Activated CD4-positive, alpha-beta T cell treated with anti-CD3 and anti-CD28 coated beads, Interleukin-2, amount 10 ng/mL, durations not matched to agents 24 days and 14 days (primary cell): ENCODE results near the gene IL16. TPM values are rescaled to one million over a fixed set of nuclear protein-coding genes. Genes with fewer than 3 reads are reported as not detected.
A peak's percentile ranks its signal among the peaks of the same experiment; 100 is the strongest.

Experiments
- DNase-seq: peaks from one replicate; pipeline ENCODE4 v3.0.0; 2022
- H3K27ac Mint-ChIP-seq: one replicate; pipeline ENCODE4 v1.8.0; 2022; ENCODE audit warnings: mild to moderate bottlenecking, mixed read lengths
- H3K27me3 Mint-ChIP-seq: one replicate; pipeline ENCODE4 v1.8.0; 2022; ENCODE audit warnings: mixed read lengths
- H3K36me3 Mint-ChIP-seq: one replicate; pipeline ENCODE4 v1.8.0; 2022; ENCODE audit warnings: low read depth, mild to moderate bottlenecking, mixed read lengths
- H3K4me1 Mint-ChIP-seq: one replicate; pipeline ENCODE4 v1.8.0; 2021; ENCODE audit warnings: mixed read lengths
- H3K4me3 Mint-ChIP-seq: one replicate; pipeline ENCODE4 v1.8.0; 2022; ENCODE audit warnings: mild to moderate bottlenecking, moderate library complexity, mixed read lengths
- H3K9me3 Mint-ChIP-seq: one replicate; pipeline ENCODE4 v1.8.0; 2021; ENCODE audit warnings: mixed read lengths
- intact Hi-C: fragments of 100-400 bp; cut with micrococcal nuclease; formaldehyde crosslinking; loops from one replicate; pipeline ENCODE4 v1.15.1; 2023
- total RNA-seq: library from RNA; stranded (reverse); gene quantifications from 2 replicates; pipeline ENCODE4 v1.2.3, GENCODE V29; 2022

The IL16 gene
- total RNA-seq, 1 donor from 2014 or later: 93.2 TPM

DNA sequence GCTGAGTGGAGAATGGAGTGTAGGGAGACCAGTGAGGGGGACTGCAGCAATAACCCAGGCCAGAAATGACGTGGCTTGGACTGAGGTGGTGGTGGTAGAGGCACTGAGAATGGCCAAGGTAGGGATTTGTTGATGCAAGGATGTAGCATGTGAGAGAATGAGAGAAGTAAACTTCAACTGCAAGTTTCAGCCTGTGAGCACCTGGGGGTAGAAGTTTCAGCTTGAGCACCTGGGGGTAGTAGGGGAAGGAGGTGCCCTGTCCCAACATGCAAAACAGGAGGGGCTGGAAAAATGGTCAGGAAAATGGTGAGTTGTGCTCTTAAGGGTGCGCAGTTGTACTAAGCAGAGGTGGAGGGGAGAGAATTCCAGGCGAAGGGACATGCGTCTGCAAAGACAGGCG lies 31.0 kb downstream of the IL16 start:
- Mint-ChIP-seq H3K4me3 (no peak overlapping the region), H3K27ac (no peak overlapping the region), H3K4me1 (peaks cover 2% of the 10 kb centered on the region), H3K27me3 (peaks cover 4% of the 10 kb centered on the region), H3K9me3 (no peaks in the 10 kb centered on the region), H3K36me3 (no peaks in the 10 kb centered on the region)
- no peak for DNase-seq
- intact Hi-C loops: no loop called here

DNA sequence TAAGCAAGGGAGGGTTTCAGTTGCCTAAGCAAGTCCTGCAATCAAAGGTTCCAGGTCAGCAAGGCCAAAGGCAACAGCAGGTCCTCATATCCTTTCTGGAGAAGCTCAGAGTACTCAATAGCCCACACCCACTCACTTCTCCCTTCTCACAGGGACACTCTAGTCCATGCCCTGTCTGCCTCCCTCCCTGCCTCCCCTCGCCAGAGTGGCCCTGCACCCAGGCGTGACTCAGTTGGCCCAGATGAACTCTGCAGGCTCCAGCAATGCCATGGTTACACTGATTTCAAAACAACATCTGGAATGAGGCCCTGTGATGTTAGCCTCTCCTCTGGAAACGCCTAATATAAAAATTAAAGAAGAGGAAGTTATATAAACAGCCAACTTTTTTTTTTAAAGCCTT lies 32.9 kb downstream of the IL16 start:
- no peak for DNase-seq
- no peak overlapping the region for H3K27ac Mint-ChIP-seq
- H3K27me3 Mint-ChIP-seq: peaks cover 2% of the 10 kb centered on the region
- intact Hi-C loops: no loop called here
- H3K4me1 Mint-ChIP-seq: no peaks in the 10 kb centered on the region
- H3K9me3 Mint-ChIP-seq: no peaks in the 10 kb centered on the region
- H3K36me3 Mint-ChIP-seq: no peaks in the 10 kb centered on the region
- no peak overlapping the region for H3K4me3 Mint-ChIP-seq

- H3K4me1 Mint-ChIP-seq: no peaks in the 10 kb centered on the region
- no peaks in the 10 kb centered on the region for H3K9me3 Mint-ChIP-seq
- no peaks in the 10 kb centered on the region for H3K36me3 Mint-ChIP-seq
- no peak overlapping the region for H3K4me3 Mint-ChIP-seq
- H3K27ac Mint-ChIP-seq: no peak overlapping the region
- H3K27me3 Mint-ChIP-seq: peaks cover 2% of the 10 kb centered on the region
- intact Hi-C loops: no loop called here
- no peak for DNase-seq
These were observed 38.8 kb downstream of the IL16 start for GRCh38 chr15:81235276-81236123.

DNA sequence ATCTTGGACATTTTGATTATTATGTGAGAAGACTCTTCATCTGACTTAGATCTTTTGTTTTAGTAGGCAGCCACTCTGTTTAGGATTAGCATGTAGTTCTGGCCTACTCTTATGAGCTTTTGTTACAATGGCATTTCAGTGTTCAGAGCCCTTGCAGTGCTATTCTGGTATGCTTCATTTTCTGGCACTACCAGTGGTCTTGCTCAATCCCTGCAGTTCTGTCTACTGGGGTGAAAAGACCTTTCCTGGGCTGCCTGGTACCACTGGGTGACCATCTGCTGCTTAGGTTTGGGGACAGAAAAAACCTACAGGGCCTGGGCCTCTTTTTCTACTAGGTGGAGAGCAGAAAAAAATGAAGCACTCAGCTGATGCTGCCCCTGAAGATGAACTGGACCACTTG lies 42.5 kb downstream of the IL16 start:
- intact Hi-C loops: no loop called here
- no peak for DNase-seq
- Mint-ChIP-seq H3K36me3 (no peaks in the 10 kb centered on the region), H3K4me1 (no peaks in the 10 kb centered on the region), H3K27ac (no peak overlapping the region), H3K4me3 (no peak overlapping the region), H3K9me3 (peaks cover 9% of the 10 kb centered on the region), H3K27me3 (peaks cover 4% of the 10 kb centered on the region)

GRCh38 chr15:81242778-81243177 lies 46.1 kb downstream of the IL16 start:
- Mint-ChIP-seq H3K9me3 (peaks cover 10% of the 10 kb centered on the region), H3K27me3 (peaks cover 23% of the 10 kb centered on the region), H3K4me3 (no peak overlapping the region), H3K4me1 (no peaks in the 10 kb centered on the region), H3K36me3 (no peaks in the 10 kb centered on the region), H3K27ac (no peak overlapping the region)
- DNase-seq: no peak
- intact Hi-C loops: no loop called here

GRCh38 chr15:81244306-81244705 lies 47.6 kb downstream of the IL16 start:
- no peak overlapping the region for H3K27ac Mint-ChIP-seq
- H3K27me3 Mint-ChIP-seq: peaks cover 25% of the 10 kb centered on the region

DNA sequence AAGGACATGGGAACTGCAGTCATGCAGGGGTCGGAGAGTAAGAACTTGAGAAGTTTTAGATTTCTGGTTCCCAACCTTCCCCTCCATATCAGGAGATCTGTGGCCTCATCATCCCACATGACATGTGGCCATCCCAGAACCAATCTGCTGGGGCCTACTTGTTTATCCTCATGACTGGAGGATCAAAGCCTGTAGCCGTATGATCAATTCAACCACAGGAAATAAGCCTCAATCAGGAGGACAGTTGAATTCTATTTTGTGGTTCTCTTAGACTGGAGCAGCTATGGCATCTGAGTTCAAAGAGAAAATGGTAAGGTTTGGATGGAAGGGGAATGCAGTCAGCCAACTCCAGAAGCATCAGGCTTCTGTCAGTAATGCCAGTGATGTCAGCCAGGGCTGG lies 57.2 kb downstream of the IL16 start:
- no peak overlapping the region for H3K4me3 Mint-ChIP-seq
- H3K27me3 Mint-ChIP-seq: peaks cover 23% of the 10 kb centered on the region
- DNase-seq: no peak
- no peak overlapping the region for H3K27ac Mint-ChIP-seq
- H3K4me1 Mint-ChIP-seq: peaks cover 2% of the 10 kb centered on the region
- no peaks in the 10 kb centered on the region for H3K36me3 Mint-ChIP-seq
- H3K9me3 Mint-ChIP-seq: peaks cover 5% of the 10 kb centered on the region
- intact Hi-C loops: no loop called here

More at GRCh38 chr15:81244306-81244705, 47.6 kb downstream of the IL16 start:
- H3K4me1 Mint-ChIP-seq: no peaks in the 10 kb centered on the region
- peaks cover 10% of the 10 kb centered on the region for H3K9me3 Mint-ChIP-seq
- intact Hi-C loops: no loop called here
- no peaks in the 10 kb centered on the region for H3K36me3 Mint-ChIP-seq
- no peak overlapping the region for H3K4me3 Mint-ChIP-seq
- DNase-seq: no peak

DNA sequence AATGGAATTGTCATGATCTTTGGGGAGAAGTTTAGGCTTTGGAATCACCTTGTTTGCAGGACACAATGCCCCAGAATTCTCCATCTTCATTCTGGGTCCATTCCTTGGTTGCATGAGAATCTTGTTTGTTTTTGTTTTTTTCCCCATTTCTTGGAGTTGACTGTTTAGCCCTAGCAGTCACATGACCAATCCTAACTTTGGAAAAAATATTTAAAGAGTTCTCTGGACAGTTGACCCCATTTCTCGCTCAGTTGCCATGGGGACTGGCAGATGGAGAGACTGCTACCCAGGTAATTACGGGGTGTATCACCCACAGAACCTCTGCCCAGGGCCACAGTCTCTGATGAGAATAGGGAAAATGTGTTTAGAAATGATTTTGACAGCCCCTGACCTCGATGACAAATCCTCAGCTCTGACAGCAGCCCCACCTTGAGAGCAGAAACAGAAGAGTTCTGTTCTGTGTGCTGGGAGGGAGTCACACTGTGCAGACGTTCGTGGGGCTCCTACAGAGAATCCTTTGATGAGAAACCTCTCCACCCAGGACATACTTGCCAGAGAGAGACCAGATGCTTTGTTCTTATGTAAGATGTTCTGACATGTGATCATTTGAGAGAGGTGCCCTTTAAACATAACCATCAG lies 57.7 kb downstream of the IL16 start:
- peaks cover 2% of the 10 kb centered on the region for H3K4me1 Mint-ChIP-seq
- no peak for DNase-seq
- H3K27me3 Mint-ChIP-seq: peaks cover 25% of the 10 kb centered on the region
- H3K4me3 Mint-ChIP-seq: no peak overlapping the region
- no peaks in the 10 kb centered on the region for H3K36me3 Mint-ChIP-seq
- H3K27ac Mint-ChIP-seq: no peak overlapping the region
- intact Hi-C loops: no loop called here
- peaks cover 5% of the 10 kb centered on the region for H3K9me3 Mint-ChIP-seq

DNA sequence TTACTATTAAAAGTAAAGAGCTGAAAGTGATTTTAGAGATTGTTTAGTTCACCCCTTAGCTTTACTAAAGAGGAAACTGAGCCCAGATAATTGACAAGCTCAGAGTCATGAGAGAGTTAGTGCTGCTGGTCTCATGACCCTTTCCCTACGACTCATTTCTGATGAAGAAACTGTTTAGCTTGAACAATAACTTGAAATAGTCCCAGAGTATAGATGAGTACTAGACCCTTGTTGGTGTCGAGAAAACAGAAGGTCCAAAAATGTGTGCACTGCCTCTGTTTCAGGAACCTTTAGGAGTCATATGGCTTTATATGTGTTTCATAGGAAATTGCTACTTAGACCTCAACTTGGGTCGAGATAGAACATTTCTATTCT lies 58.2 kb downstream of the IL16 start:
- Mint-ChIP-seq H3K36me3 (no peaks in the 10 kb centered on the region), H3K27ac (no peak overlapping the region), H3K4me3 (no peak overlapping the region), H3K4me1 (peaks cover 2% of the 10 kb centered on the region), H3K9me3 (peaks cover 5% of the 10 kb centered on the region), H3K27me3 (peaks cover 26% of the 10 kb centered on the region)
- no peak for DNase-seq
- intact Hi-C loops: no loop called here

DNA sequence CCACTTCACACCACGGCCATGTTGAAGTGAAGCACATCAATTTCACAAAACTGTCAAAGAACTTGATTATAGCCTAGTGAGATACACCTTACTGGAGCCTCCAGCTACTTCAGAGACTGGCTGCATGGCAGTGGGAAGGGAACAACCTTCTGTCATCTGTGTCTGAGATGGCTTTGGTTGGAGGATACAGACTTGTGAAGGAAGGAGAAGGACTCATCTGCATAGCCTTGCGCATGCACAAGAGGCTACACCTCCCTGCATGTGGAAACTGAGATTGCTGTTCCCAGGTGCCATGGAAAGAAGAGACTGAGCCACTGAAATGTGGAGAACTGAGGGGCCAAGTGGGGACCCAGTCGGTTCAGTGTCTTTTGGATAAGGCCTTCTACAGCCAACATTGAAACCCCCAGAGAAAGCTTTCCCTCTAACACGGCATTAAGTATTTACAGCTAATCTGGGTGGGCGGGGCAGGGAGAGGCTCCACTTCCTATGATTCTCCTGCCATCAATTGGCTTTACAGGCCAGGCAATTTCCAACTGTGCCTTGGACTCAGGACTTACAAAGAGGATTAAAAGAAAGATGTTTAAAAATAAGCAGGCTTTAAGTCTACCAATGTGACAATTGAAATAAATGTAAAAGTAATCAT lies 58.8 kb downstream of the IL16 start:
- no peak overlapping the region for H3K4me3 Mint-ChIP-seq
- peak; percentile 49 for DNase-seq
- H3K27ac Mint-ChIP-seq: no peak overlapping the region
- intact Hi-C loops: no loop called here
- peaks cover 5% of the 10 kb centered on the region for H3K9me3 Mint-ChIP-seq
- H3K36me3 Mint-ChIP-seq: no peaks in the 10 kb centered on the region
- peaks cover 28% of the 10 kb centered on the region for H3K27me3 Mint-ChIP-seq
- peaks cover 2% of the 10 kb centered on the region for H3K4me1 Mint-ChIP-seq

- intact Hi-C loops: no loop called here
- peaks cover 26% of the 10 kb centered on the region for H3K27me3 Mint-ChIP-seq
- H3K27ac Mint-ChIP-seq: no peak overlapping the region
- H3K36me3 Mint-ChIP-seq: no peaks in the 10 kb centered on the region
- no peak overlapping the region for H3K4me3 Mint-ChIP-seq
- no peak for DNase-seq
- peaks cover 4% of the 10 kb centered on the region for H3K9me3 Mint-ChIP-seq
- H3K4me1 Mint-ChIP-seq: peaks cover 2% of the 10 kb centered on the region
These were observed 59.3 kb downstream of the IL16 start for GRCh38 chr15:81255958-81256320.

DNA sequence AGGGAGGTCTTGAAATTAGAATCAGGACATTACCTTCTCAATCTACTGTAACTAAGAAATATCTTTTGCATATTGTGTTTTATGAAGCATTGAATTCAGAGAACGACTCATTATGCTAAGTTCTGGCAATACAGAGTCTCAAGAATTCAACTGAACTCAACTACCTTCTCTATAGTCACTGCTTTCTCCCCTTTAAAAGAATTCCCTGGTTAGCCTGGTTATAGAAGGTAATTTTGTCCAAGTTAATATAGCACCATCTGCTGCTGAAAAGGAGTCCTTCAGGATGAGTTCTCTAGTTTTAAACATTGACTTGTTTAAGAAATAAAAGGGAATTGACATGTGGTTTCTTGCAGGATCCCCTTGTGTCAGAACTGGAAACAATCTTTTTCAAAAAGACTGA lies 60.2 kb downstream of the IL16 start:
- H3K36me3 Mint-ChIP-seq: no peaks in the 10 kb centered on the region
- no peaks in the 10 kb centered on the region for H3K9me3 Mint-ChIP-seq
- H3K27me3 Mint-ChIP-seq: peaks cover 21% of the 10 kb centered on the region
- no peak for DNase-seq
- no peak overlapping the region for H3K27ac Mint-ChIP-seq
- H3K4me3 Mint-ChIP-seq: no peak overlapping the region
- peaks cover 2% of the 10 kb centered on the region for H3K4me1 Mint-ChIP-seq
- intact Hi-C loops: no loop called here

DNA sequence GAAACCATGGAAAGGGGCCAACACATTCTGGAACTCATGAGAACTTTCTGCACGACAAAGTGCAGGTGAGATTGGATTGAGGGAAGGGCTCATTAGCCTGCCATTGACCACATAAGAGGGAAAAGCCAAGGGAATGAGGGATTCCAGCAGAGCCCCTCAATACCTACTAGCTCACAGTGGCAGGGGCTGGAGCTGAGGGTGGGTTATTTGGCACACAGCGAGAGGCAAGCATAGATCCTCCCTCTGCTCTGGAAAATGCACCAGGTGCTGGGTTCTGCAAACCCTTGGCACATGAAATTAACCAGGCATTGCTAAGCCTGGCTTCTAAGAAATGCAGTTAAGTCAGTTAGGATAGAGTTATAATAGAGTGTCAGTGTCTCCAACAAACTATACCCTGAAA lies 60.8 kb downstream of the IL16 start:
- intact Hi-C loops: no loop called here
- H3K36me3 Mint-ChIP-seq: no peaks in the 10 kb centered on the region
- H3K27me3 Mint-ChIP-seq: peaks cover 19% of the 10 kb centered on the region
- no peak overlapping the region for H3K4me3 Mint-ChIP-seq
- peaks cover 2% of the 10 kb centered on the region for H3K4me1 Mint-ChIP-seq
- H3K9me3 Mint-ChIP-seq: no peaks in the 10 kb centered on the region
- no peak for DNase-seq
- no peak overlapping the region for H3K27ac Mint-ChIP-seq

DNA sequence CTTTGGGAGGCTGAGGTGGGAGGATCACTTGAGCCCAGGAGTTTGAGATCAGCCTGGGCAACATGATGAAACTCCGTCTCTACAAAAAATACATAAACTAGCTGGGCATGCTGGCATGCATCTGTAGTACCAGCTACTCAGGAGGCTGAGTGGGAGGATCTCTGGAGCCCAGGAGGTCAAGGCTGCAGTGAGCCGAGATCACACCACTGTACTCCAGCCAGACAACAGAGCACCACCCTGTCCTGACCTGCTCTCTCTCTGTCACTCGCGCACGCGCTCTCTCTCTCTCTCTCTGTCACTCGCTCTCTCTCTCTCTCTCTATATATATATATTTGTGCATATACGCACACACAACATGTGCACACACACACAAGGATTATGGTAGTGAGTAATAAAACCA lies 61.8 kb downstream of the IL16 start:
- intact Hi-C loops: no loop called here
- H3K9me3 Mint-ChIP-seq: no peaks in the 10 kb centered on the region
- no peak overlapping the region for H3K4me3 Mint-ChIP-seq
- H3K27ac Mint-ChIP-seq: no peak overlapping the region
- H3K36me3 Mint-ChIP-seq: no peaks in the 10 kb centered on the region
- DNase-seq: no peak
- peaks cover 15% of the 10 kb centered on the region for H3K27me3 Mint-ChIP-seq
- H3K4me1 Mint-ChIP-seq: peaks cover 2% of the 10 kb centered on the region
